Cortex of kidney (tissue), 1 donor: ENCODE results near the gene PNPLA3.
"Not testable (repeated sequence)": the region's sequence is repeated elsewhere in the genome, so short reads cannot be mapped to it uniquely, and the experiment has no call there.

ENCODE experiments used
- DNase-seq: peaks from one replicate; lab custom pipeline; 2025; lab: John Stamatoyannopoulos, UW

Gene PNPLA3

GRCh38 chr22:43889860-43890253 lies 33.7 kb upstream of the PNPLA3 start:
- no peak for DNase-seq

- DNase-seq = no peak
Observed at GRCh38 chr22:43890901-43891331, 32.7 kb upstream of the PNPLA3 start.

GRCh38 chr22:43891360-43892182 lies 32.0 kb upstream of the PNPLA3 start, which contains the start of gene PNPLA5:
TSS of gene PNPLA5 (minus strand) at chr22:43892013. CDS start at chr22:43891880, 133 bp downstream.
- no peak for DNase-seq

DNA sequence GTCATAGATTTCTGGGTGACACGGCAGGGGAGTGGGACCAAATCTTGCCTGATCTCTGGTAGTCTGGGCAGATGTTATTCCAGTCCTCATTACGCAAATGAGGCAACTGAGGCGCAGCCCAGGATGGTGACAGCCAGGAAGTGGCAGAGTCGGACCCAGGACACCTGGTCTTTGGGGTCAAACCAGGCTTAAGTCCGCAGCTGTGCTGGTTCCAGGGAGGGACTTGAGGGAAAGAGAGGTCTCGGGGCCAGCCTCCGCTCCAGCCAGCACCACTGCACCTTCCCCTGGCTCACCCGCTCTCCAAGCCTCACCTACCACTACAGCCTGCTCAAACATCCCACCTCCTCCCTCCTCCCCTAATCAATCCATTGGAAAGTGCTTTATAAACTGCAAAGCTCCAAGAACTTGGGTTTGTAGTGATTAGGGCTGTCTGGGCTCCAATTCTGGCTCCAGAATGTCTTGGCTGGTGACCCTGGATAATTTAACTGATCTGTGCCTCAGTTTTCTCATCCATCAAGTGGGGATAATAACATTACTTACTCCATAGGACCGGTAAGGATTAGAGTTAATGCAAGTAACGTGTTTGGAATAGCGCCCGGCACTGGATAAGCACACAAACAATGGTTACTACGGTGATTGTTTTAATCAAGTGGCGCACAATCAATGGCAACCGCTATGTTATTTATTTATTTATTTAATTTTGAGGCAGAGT lies 31.3 kb upstream of the PNPLA3 start:
- no peak for DNase-seq

DNA sequence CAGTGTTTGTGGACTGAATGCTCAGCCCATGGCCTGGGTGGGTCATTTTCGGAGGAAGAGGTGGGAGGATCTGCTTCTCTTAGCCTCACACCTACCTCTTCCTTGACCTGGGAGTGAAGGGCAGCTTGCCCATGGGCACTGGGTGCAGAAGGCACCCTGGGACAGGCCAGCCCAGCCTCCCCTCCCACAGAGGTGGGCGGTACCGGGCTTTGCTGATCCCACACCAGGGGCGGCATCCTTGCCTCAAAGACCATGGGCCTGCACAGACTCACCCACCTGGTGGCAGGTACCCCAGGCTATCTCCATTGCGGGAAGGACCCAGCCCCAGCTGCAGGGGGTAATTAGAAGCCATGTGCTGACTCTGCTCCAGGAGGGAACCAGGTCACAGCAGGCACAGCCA lies 30.3 kb upstream of the PNPLA3 start:
- DNase-seq = no peak

GRCh38 chr22:43894122-43894521 lies 29.5 kb upstream of the PNPLA3 start:
- DNase-seq = no peak

DNA sequence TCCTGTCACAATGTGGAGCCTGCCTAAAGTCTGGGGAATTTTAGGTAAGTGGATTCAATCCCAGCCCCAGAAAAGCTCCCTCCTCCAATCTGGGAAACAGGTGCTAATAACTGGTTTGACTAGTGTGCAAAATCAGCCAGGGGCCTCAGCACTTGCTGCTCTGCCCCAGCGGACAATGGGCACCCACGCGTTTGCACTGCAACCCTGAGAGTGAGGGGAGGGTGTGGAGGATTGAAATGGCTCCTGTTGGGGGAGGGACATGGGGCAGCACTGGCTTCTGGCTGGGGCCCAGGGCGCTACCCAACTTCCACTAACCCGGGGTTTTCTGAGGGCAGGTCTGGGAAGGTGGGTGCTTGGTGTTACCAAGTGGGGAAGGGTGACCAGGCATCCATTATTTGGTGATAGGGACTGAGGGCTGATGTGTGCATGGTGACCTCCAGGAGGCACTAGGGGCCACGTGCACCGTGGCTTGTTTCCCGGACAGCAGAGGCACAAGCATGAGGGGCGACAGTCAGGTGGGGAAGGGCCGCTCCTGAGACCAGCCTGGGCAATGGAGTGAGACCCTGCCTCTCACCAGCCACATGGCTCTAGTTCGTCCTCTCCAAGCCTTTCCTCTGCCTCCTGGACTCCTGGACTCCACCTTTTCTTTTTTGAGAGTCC lies 27.5 kb upstream of the PNPLA3 start:
- no peak for DNase-seq

- no peak for DNase-seq
Observed at GRCh38 chr22:43897751-43898261, 25.8 kb upstream of the PNPLA3 start.

DNA sequence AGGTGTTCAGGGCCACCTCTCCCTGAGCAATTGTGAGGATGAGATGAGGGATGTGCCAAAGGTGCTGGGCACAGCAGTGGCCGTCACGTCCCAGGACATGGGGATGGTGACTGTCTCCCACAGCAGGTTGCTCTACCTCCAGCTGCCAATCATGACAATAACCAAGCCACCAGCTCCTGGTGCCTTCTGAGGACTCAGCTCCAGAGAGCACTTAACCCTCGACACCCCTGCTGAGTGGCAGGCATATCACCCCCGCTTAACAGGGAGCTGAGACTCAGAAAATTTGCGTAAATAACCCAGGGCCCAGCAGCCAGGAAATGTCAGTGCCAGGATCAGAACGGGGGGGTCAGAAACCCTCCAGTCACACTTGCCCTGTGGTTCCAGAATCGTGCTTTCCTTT lies 23.4 kb upstream of the PNPLA3 start:
- no peak for DNase-seq

GRCh38 chr22:43901976-43902643 lies 21.5 kb upstream of the PNPLA3 start:
- no peak for DNase-seq

DNA sequence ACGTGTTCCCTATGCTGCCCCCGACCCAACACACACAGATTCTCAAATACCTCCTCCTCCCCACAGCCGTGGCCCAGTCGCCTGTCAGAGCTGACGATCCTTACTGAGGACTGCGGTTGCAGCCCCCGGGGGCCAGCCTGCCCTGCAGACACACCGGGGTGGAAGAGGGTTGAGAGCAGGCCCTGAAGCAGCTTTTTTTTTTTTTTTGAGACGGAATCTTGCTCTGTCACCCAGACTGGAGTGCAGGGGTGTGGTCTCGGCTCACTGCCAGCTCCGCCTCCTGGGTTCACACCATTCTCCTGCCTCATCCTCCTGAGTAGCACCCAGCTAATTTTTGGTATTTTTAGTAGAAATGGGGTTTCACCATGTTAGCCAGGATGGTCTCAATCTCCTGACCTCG lies 20.6 kb upstream of the PNPLA3 start:
- not testable (repeated sequence) for DNase-seq

GRCh38 chr22:43904412-43904811 lies 19.2 kb upstream of the PNPLA3 start:
- DNase-seq = not testable (repeated sequence)

DNA sequence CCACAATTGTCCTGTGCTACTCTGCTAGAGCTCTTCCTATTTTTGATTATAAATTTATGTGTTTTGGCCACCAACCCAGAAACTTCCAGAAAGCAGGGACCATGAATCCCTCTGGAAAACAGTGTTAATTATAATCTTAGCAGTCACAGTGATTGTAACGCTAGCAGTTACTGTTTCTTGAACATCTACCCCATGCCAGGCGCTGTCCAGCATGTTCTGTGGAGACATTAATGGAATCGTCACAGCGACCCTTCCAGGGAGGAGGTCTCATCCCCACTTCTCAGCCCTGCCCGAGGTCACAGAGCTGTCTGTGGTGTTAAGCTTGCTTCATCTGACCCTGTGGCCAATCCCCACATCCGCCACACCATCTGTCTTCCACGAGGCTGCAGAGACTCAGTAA lies 17.9 kb upstream of the PNPLA3 start:
- no peak for DNase-seq

GRCh38 chr22:43909708-43910107 lies 13.9 kb upstream of the PNPLA3 start:
- DNase-seq = no peak

DNA sequence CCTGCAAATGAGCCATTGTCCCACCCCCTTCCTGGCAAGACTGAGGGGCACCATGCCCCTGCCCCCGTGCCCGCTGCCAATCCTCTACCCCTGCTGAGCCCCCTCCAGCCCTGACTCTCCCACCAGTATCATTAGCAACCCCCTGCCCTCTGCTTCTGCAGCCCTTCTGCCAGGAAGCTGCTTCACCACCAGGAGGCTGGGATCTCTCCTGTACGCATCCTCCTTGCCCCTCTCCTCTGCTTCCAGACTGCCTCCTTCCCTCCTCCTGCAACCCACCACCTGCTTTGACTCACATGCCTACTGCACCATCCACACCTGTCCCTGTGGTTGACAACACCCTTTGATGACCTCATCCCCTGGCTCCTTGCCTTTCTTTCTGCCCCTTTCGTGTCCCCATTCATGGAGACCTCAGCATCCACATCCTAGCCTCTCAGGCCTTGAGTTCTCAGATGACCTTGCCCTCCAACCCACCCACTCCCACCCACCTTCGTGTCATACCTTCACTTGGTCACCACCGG lies 13.4 kb upstream of the PNPLA3 start:
- no peak for DNase-seq

DNA sequence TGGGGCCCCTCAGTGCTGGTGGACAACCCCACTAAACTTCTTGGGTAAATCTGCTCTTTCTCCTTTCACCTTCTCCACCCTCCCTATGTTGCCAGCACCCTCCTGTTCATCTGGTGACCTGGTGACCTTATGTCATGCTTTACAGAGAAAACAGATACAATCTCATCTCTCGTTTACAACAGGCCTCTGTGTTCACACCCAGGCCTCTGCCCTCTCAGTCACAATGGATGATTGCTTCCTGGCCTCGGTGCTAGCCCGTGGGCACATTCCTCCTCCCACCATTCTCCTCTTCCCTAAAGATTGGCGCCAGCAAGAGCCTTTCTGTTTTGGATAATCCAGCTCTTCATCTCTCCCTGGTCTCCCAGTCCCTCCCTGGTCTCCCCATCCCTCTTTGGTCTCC lies 12.3 kb upstream of the PNPLA3 start:
- no peak for DNase-seq

GRCh38 chr22:43917521-43917920 lies 6.1 kb upstream of the PNPLA3 start:
- no peak for DNase-seq

- DNase-seq = no peak
Observed at GRCh38 chr22:43919106-43919973, 4.3 kb upstream of the PNPLA3 start.

GRCh38 chr22:43921370-43921769 lies 2.2 kb upstream of the PNPLA3 start:
- no peak for DNase-seq

DNA sequence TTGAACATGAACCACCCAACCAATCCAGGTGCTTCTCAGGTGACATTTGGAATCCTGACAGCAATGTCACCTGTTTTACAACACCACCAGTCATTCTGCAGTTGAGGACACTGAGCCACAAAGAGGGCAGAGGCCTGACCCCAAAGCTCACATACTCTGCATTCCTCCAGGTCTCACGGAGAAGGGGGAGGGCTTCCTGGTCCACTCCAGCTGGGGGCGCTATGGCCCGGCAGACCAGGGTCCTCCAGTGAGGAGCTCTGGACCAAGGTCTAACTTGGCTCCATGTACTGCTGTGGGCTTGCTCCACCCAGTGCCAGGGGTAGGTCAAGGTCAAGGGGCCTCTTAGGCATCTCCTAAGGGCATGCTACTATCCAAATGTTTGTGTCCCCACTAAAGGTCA lies 1.5 kb upstream of the PNPLA3 start:
- DNase-seq = no peak

GRCh38 chr22:43923191-43923590 lies 414 bp upstream of the PNPLA3 start:
- DNase-seq = no peak
